Kidney epithelial cell (primary cell): ENCODE measurements around the gene SNX5. TPM values are rescaled to one million over a fixed set of nuclear protein-coding genes. Genes with fewer than 3 reads are reported as not detected.
A peak's percentile ranks its signal among the peaks of the same experiment; 100 is the strongest.

Experiments
- DNase-seq: peaks from one replicate; pipeline ENCODE4 v3.0.0-alpha.2; 2010; ENCODE audit warnings: low read depth
- H3K27me3 ChIP-seq: 2 replicates; pipeline ENCODE4 v1.6.0; 2011; ENCODE audit warnings: low read length; ENCODE audit not compliant: control insufficient read depth, insufficient read depth
- H3K36me3 ChIP-seq: 2 replicates; pipeline ENCODE4 v1.5.1; 2011; ENCODE audit warnings: low read length; ENCODE audit not compliant: control insufficient read depth, insufficient read depth
- H3K4me3 ChIP-seq: 2 replicates; pipeline ENCODE4 v1.5.1; 2011; ENCODE audit warnings: low read depth, mild to moderate bottlenecking, control low read depth, low read length
- CTCF ChIP-seq: IDR thresholded peaks from 2 replicates; pipeline ENCODE4 v1.5.1; 2011; ENCODE audit warnings: mild to moderate bottlenecking, moderate library complexity, low read length, control low read depth, inconsistent platforms; ENCODE audit not compliant: insufficient read depth, poor library complexity, severe bottlenecking
- total RNA-seq: library from RNA; depleted of rRNA; stranded (reverse); fragments of >200 nt; gene quantifications from 2 replicates; pipeline ENCODE4 v1.2.3, GENCODE V29; 2015

The SNX5 gene
- total RNA-seq, 1 donor from 2014 or later = 80.8 TPM

GRCh38 chr20:17917832-17918618, 50.6 kb downstream of the SNX5 start:
- TF ChIP-seq CTCF = no peak
- no peak for DNase-seq
- H3K4me3 ChIP-seq = no peak overlapping the region
- H3K36me3 ChIP-seq = no peaks in the 10 kb centered on the region
- no peaks in the 10 kb centered on the region for H3K27me3 ChIP-seq

- Histone ChIP-seq H3K4me3 (no peak overlapping the region), H3K36me3 (no peaks in the 10 kb centered on the region), H3K27me3 (no peaks in the 10 kb centered on the region)
- DNase-seq = no peak
- no peak for TF ChIP-seq CTCF
Measured at GRCh38 chr20:17916433-17916891, 52.1 kb downstream of the SNX5 start.

GRCh38 chr20:17914957-17915356, 53.6 kb downstream of the SNX5 start:
- Histone ChIP-seq H3K27me3 (no peaks in the 10 kb centered on the region), H3K36me3 (no peaks in the 10 kb centered on the region), H3K4me3 (no peak overlapping the region)
- no peak for DNase-seq
- TF ChIP-seq CTCF = no peak

- H3K4me3 ChIP-seq = no peak overlapping the region
- no peak for TF ChIP-seq CTCF
- H3K27me3 ChIP-seq = no peaks in the 10 kb centered on the region
- no peak for DNase-seq
- no peaks in the 10 kb centered on the region for H3K36me3 ChIP-seq
Measured at GRCh38 chr20:17912916-17913315, 55.7 kb downstream of the SNX5 start.

GRCh38 chr20:17911927-17912326, 56.7 kb downstream of the SNX5 start:
- Histone ChIP-seq H3K27me3 (no peaks in the 10 kb centered on the region), H3K36me3 (no peaks in the 10 kb centered on the region), H3K4me3 (no peak overlapping the region)
- no peak for DNase-seq
- TF ChIP-seq CTCF = no peak

GRCh38 chr20:17910828-17911294, 57.7 kb downstream of the SNX5 start:
- peak; percentile 63 for DNase-seq
- no peaks in the 10 kb centered on the region for H3K36me3 ChIP-seq
- H3K27me3 ChIP-seq = no peaks in the 10 kb centered on the region
- no peak overlapping the region for H3K4me3 ChIP-seq
- no peak for TF ChIP-seq CTCF
